ENCODE results near the gene APH1A. TPM values are rescaled to one million over a fixed set of nuclear protein-coding genes. Genes with fewer than 3 reads are reported as not detected.
A peak's percentile ranks its signal among the peaks of the same experiment; 100 is the strongest.

Gene APH1A
- total and polyA plus RNA-seq, 2 of the 13 experiments (the other 11 are each of a cell fraction or from before 2014, with no cell fraction given): 114 to 130 TPM

- TF ChIP-seq ZC3H4 (CRISPR knock-in tag; IDR thresholded peaks at IDR 0.05; ENCODE audit: borderline replicate concordance) (peak; percentile 74; the same call in 1 of the 2 replicates), TP53 (CRISPR knock-in tag; conservative IDR thresholded peaks at IDR 0.05) (no peak), ISX (CRISPR knock-in tag; conservative IDR thresholded peaks at IDR 0.05) (no peak), ATF3 (CRISPR knock-in tag; IDR thresholded peaks at IDR 0.05) (no peak), ZNF282 (IDR thresholded peaks at IDR 0.05; ENCODE audit: partially characterized antibody) (no peak), NFIC (IDR thresholded peaks at IDR 0.05; ENCODE audit: low read length) (no peak), ZNF616 (CRISPR knock-in tag; IDR thresholded peaks at IDR 0.05; ENCODE audit: low read depth) (peak; percentile 71; the same call in 1 of the 2 replicates), TOE1 (CRISPR knock-in tag; IDR thresholded peaks at IDR 0.05) (no peak), NRL (CRISPR knock-in tag; IDR thresholded peaks at IDR 0.05; ENCODE audit: borderline replicate concordance) (peak; percentile 72; the same call in 1 of the 2 replicates), ZNF878 (CRISPR knock-in tag; IDR thresholded peaks at IDR 0.05) (peak; percentile 88), CC2D1A (CRISPR knock-in tag; IDR thresholded peaks at IDR 0.05) (no peak), XRCC5 (optimal IDR thresholded peaks at IDR 0.05; ENCODE audit: low read length) (peak; percentile 63), ZNF30 (CRISPR knock-in tag; IDR thresholded peaks at IDR 0.05) (no peak), NR1H2 (CRISPR knock-in tag; IDR thresholded peaks at IDR 0.05; ENCODE audit: borderline replicate concordance, low read depth) (no peak), FOXO1 (CRISPR knock-in tag; IDR thresholded peaks at IDR 0.05) (peak; percentile 54; the same call in 1 of the 2 replicates), MTA1 (CRISPR knock-in tag; IDR thresholded peaks at IDR 0.05; ENCODE audit: borderline replicate concordance) (0 out of 2 replicates have a peak, but pooled peaks have one; percentile 21), ZNF430 (CRISPR knock-in tag; IDR thresholded peaks at IDR 0.05) (peak; percentile 93), ZNF354B (CRISPR knock-in tag; IDR thresholded peaks at IDR 0.05) (no peak), ADNP (CRISPR knock-in tag; IDR thresholded peaks at IDR 0.05) (no peak), AGO2 (optimal IDR thresholded peaks at IDR 0.05; ENCODE audit: low read depth, low read length) (no peak), FIP1L1 (IDR thresholded peaks at IDR 0.05; ENCODE audit: borderline replicate concordance, insufficient read depth, low read depth, low read length) (no peak), NCOA1 (CRISPR knock-in tag; IDR thresholded peaks at IDR 0.05) (0 out of 2 replicates have a peak, but pooled peaks have one; percentile 67), ZEB1 (IDR thresholded peaks at IDR 0.05; ENCODE audit: insufficient replicate concordance, low read depth) (no peak), RELA (CRISPR knock-in tag; IDR thresholded peaks at IDR 0.05) (no peak)
- TF ChIP-seq, protein P1, sequence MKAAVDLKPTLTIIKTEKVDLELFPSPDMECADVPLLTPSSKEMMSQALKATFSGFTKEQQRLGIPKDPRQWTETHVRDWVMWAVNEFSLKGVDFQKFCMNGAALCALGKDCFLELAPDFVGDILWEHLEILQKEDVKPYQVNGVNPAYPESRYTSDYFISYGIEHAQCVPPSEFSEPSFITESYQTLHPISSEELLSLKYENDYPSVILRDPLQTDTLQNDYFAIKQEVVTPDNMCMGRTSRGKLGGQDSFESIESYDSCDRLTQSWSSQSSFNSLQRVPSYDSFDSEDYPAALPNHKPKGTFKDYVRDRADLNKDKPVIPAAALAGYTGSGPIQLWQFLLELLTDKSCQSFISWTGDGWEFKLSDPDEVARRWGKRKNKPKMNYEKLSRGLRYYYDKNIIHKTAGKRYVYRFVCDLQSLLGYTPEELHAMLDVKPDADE (CRISPR knock-in tag; IDR thresholded peaks at IDR 0.05): peak; percentile 37
- TF ChIP-seq, protein P2, sequence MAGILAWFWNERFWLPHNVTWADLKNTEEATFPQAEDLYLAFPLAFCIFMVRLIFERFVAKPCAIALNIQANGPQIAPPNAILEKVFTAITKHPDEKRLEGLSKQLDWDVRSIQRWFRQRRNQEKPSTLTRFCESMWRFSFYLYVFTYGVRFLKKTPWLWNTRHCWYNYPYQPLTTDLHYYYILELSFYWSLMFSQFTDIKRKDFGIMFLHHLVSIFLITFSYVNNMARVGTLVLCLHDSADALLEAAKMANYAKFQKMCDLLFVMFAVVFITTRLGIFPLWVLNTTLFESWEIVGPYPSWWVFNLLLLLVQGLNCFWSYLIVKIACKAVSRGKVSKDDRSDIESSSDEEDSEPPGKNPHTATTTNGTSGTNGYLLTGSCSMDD (CRISPR knock-in tag; IDR thresholded peaks at IDR 0.05): no peak
- TF ChIP-seq, protein P3, sequence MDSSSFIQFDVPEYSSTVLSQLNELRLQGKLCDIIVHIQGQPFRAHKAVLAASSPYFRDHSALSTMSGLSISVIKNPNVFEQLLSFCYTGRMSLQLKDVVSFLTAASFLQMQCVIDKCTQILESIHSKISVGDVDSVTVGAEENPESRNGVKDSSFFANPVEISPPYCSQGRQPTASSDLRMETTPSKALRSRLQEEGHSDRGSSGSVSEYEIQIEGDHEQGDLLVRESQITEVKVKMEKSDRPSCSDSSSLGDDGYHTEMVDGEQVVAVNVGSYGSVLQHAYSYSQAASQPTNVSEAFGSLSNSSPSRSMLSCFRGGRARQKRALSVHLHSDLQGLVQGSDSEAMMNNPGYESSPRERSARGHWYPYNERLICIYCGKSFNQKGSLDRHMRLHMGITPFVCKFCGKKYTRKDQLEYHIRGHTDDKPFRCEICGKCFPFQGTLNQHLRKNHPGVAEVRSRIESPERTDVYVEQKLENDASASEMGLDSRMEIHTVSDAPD (CRISPR knock-in tag; IDR thresholded peaks at IDR 0.05): no peak
Observed at GRCh38 chr1:150235852-150236613, 32.8 kb downstream of the APH1A start, which contains the start of gene ANP32E (continued).

All from HepG2 (cell line).